ENCODE results near the gene CPTP.

GRCh38 chr1:1356796-1357401, 32.3 kb downstream of the CPTP start:
- TF ChIP-seq CTCF (IDR thresholded peaks at IDR 0.05; ENCODE audit: low read depth, low read length, missing input control) (no peak), JUND (IDR thresholded peaks at IDR 0.05) (no peak), REST (IDR thresholded peaks at IDR 0.05) (no peak), MAX (IDR thresholded peaks at IDR 0.05) (no peak), RXRA (IDR thresholded peaks at IDR 0.05) (no peak), HNF4G (IDR thresholded peaks at IDR 0.05) (no peak), FOXA1 (IDR thresholded peaks at IDR 0.05) (no peak), TAF1 (conservative IDR thresholded peaks at IDR 0.05) (no peak), SP1 (IDR thresholded peaks at IDR 0.05) (no peak), YY1 (IDR thresholded peaks at IDR 0.05) (no peak), RAD21 (IDR thresholded peaks at IDR 0.05) (no peak)
